Myocyte (in vitro differentiated cells): Measurements from ENCODE around the gene SERHL2. TPM values are rescaled to one million over a fixed set of nuclear protein-coding genes. Genes with fewer than 3 reads are reported as not detected.

Experiments used
- total RNA-seq: library from RNA; depleted of rRNA; stranded (reverse); fragments of >200 nt; gene quantifications from 2 replicates; pipeline ENCODE4 v1.2.3, GENCODE V29; 2014

Gene SERHL2
- total RNA-seq, 1 donor from 2014 or later = 1.6 TPM

Other genes starting within 250 kb of the SERHL2 start
- not detected in 2 replicates for gene NFAM1, start 121.6 kb upstream of the SERHL2 start, total RNA-seq
- gene RRP7A, start 34.2 kb upstream of the SERHL2 start, total RNA-seq = 16.7 and 17.7 TPM in 2 replicates
- gene POLDIP3, start 60.9 kb downstream of the SERHL2 start, total RNA-seq = 26.2 and 29.5 TPM in 2 replicates
- not detected in 2 replicates for gene ATP5MGL, start 86.6 kb downstream of the SERHL2 start, total RNA-seq
- 213 and 237 TPM in 2 replicates for gene CYB5R3, start 95.4 kb downstream of the SERHL2 start, total RNA-seq
- 21.6 and 23.3 TPM in 2 replicates for gene A4GALT, start 166.9 kb downstream of the SERHL2 start, total RNA-seq